Inferior parietal cortex (tissue), 1 donor: ENCODE data around the gene NDUFS4.
"Not testable (repeated sequence)": the region's sequence is repeated elsewhere in the genome, so short reads cannot be mapped to it uniquely, and the experiment has no call there.

Experiments
- DNase-seq: peaks from one replicate; pipeline ENCODE4 v3.0.0-alpha.2; 2016; ENCODE audit errors: extremely low spot score

The NDUFS4 gene

GRCh38 chr5:53665313-53665712, 104.9 kb downstream of the NDUFS4 start:
- not testable (repeated sequence) for DNase-seq

- DNase-seq = no peak
Measured at GRCh38 chr5:53667621-53668020, 107.2 kb downstream of the NDUFS4 start.

GRCh38 chr5:53671447-53671846, 111.0 kb downstream of the NDUFS4 start:
- DNase-seq = no peak

GRCh38 chr5:53674121-53674520, 113.7 kb downstream of the NDUFS4 start:
- DNase-seq = no peak

GRCh38 chr5:53677632-53678031, 117.2 kb downstream of the NDUFS4 start:
- no peak for DNase-seq

- no peak for DNase-seq
Measured at GRCh38 chr5:53678981-53679660, 118.7 kb downstream of the NDUFS4 start.

GRCh38 chr5:53681079-53681478, 120.6 kb downstream of the NDUFS4 start:
- DNase-seq = no peak

GRCh38 chr5:53691014-53691413, 130.6 kb downstream of the NDUFS4 start:
- DNase-seq = no peak

- DNase-seq = no peak
Measured at GRCh38 chr5:53694520-53695022, 134.1 kb downstream of the NDUFS4 start.

- DNase-seq = not testable (repeated sequence)
Measured at GRCh38 chr5:53710405-53710804, 150.0 kb downstream of the NDUFS4 start.

- DNase-seq = no peak
Measured at GRCh38 chr5:53712327-53712726, 151.9 kb downstream of the NDUFS4 start.

GRCh38 chr5:53713978-53714666, 153.7 kb downstream of the NDUFS4 start:
- no peak for DNase-seq

GRCh38 chr5:53714667-53715010, 154.2 kb downstream of the NDUFS4 start:
- no peak for DNase-seq

GRCh38 chr5:53726121-53726520, 165.7 kb downstream of the NDUFS4 start:
- DNase-seq = no peak

GRCh38 chr5:53730943-53731342, 170.5 kb downstream of the NDUFS4 start:
- no peak for DNase-seq
